Lower leg skin (tissue), 3 donors: Measurements from ENCODE around the gene NMNAT2.

ENCODE experiments used
- CTCF ChIP-seq, 3 donors: fragments of 450-650 bp; IDR thresholded peaks; one replicate each; pipeline ENCODE4 v1.5.1; 2016; ENCODE audit warnings: antibody characterized with exemption in 3 of 3, mild to moderate bottlenecking in 3 of 3, moderate library complexity in 2 of 3
- POLR2A ChIP-seq, 2 donors: fragments of 450-650 bp; IDR thresholded peaks; one replicate each; pipeline ENCODE4 v1.6.1; 2016 to 2017; ENCODE audit warnings: antibody characterized with exemption in 2 of 2, mild to moderate bottlenecking in 1 of 2, moderate library complexity in 1 of 2

- no peak for TF ChIP-seq CTCF (IDR thresholded peaks at IDR 0.05)
- TF ChIP-seq POLR2A (IDR thresholded peaks at IDR 0.05): no peak
These were observed 129.6 kb downstream of the NMNAT2 start for GRCh38 chr1:183288583-183288982.
